Stomach (tissue), 9 donors: ENCODE data around the gene MAP7D3. TPM values are rescaled to one million over a fixed set of nuclear protein-coding genes. Genes with fewer than 3 reads are reported as not detected.
"Not testable (repeated sequence)": the region's sequence is repeated elsewhere in the genome, so short reads cannot be mapped to it uniquely, and the experiment has no call there.

Source experiments
- DNase-seq, 2 donors: peaks; one replicate each; pipeline versions ENCODE4 v3.0.0 to v3.0.0-alpha.2; 2013 to 2019
- H3K27ac ChIP-seq, 5 donors: fragments of 200-600 bp in 4 of 5; sonication (generic) in 4 of 5; one replicate each; pipeline ENCODE4 v1.5.1; 2013 to 2019; ENCODE audit warnings: mild to moderate bottlenecking in 1 of 5, moderate library complexity in 1 of 5
- H3K27me3 ChIP-seq, 3 donors: fragments of 200-600 bp; sonication (generic); one replicate each; pipeline ENCODE4 v1.5.1; 2017 to 2019; ENCODE audit warnings: mixed run types in 1 of 3
- H3K36me3 ChIP-seq, 4 donors: fragments of 200-600 bp; sonication (generic); 1 replicate in 3 of 4; 2 replicates in 1 of 4; pipeline ENCODE4 v1.5.1; 2016 to 2019
- H3K4me1 ChIP-seq, 4 donors: fragments of 200-600 bp; sonication (generic); one replicate each; pipeline ENCODE4 v1.5.1; 2016 to 2019
- H3K4me3 ChIP-seq, 4 donors: fragments of 200-600 bp; sonication (generic) in 3 of 4; one replicate each; pipeline ENCODE4 v1.5.1; 2016 to 2019; ENCODE audit warnings: mild to moderate bottlenecking in 1 of 4
- H3K9me3 ChIP-seq, 4 donors: fragments of 200-600 bp; sonication (generic); one replicate each; pipeline ENCODE4 v1.5.1; 2016 to 2019
- EP300 ChIP-seq: sonication (generic); formaldehyde crosslinking; IDR thresholded peaks from one replicate; pipeline ENCODE4 v1.6.1; 2017; ENCODE audit warnings: antibody characterized with exemption
- POLR2A ChIP-seq, 4 donors: fragments of 450-650 bp; IDR thresholded peaks; one replicate each; pipeline ENCODE4 v1.6.1; 2016; ENCODE audit warnings: antibody characterized with exemption in 4 of 4, control low read depth in 2 of 4, mild to moderate bottlenecking in 1 of 4, moderate library complexity in 1 of 4
- POLR2AphosphoS5 ChIP-seq, 3 donors: sonication (generic); formaldehyde crosslinking; IDR thresholded peaks; one replicate each; pipeline ENCODE4 v1.6.1; 2016; ENCODE audit warnings: antibody characterized with exemption in 3 of 3
- WGBS, 5 donors: extraction: QIAGEN DNeasy Blood & Tissue Kit in 3 of 5; methylation state at CpG; one replicate each; pipeline versions ENCODE4 v1.1.5 to v1.1.7; 2013 to 2018; 5-methylcytosine and 5-hydroxymethylcytosine counted together
- intact Hi-C: fragments of 100-400 bp; cut with DNase I; formaldehyde crosslinking; loops from one replicate; pipeline ENCODE4 v1.15.1; 2023; ENCODE audit warnings: low total_unique reads
- polyA plus RNA-seq, 3 donors: library from polyadenylated mRNA; stranded (reverse); fragments of 200-250 nt; gene quantifications; one replicate each; pipeline ENCODE4 v1.2.3, GENCODE V29; 2013
- total RNA-seq, 5 donors: library from RNA; depleted of rRNA; stranded (reverse); fragments of >200 nt; gene quantifications; one replicate each; pipeline versions ENCODE4 v1.1.0 to v1.2.3, GENCODE V29; 2014 to 2016
- TF ChIP-seq, protein P1 (sequence below), 7 experiments: fragments of 450-650 bp in 4 of 7; fragments of 200-600 bp in 3 of 7; sonication (generic) in 3 of 7; IDR thresholded peaks; one replicate each; pipeline ENCODE4 v1.5.1; 2016 to 2019; ENCODE audit warnings: antibody characterized with exemption in 7 of 7, control low read depth in 2 of 7, mild to moderate bottlenecking in 1 of 7
- donor health status: healthy with polysubstance abuse.
- donor health status: Bipolar disorder and iron deficiency.
- donor health status: healthy.

The MAP7D3 gene
- total and polyA plus RNA-seq, 8 donors: 2.2 to 14.1 (median 5.6) TPM

DNA sequence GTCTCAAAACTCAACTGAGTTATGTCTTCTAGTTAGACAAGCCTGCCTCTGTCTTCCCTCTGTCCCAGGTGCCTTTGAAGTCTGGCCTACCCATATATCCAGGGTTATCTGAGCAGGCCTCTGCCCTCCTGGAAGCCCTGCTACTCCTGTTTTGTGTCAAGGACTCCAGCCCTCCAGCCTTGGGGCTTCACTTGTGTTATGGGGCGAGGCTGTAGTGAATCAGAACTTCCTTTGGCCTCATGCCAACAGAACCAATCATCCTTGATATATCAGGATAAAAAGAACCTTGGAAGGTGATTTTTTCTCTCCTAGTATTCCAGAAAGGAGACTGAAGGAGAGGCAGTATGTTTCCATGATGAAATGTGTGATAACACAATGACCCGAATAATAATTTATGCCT, 40.6 kb upstream of the MAP7D3 start:
- no peak for DNase-seq
- Histone ChIP-seq H3K4me1 (no peaks in the 10 kb centered on the region), H3K36me3 (no peaks in the 10 kb centered on the region), H3K9me3 (no peaks in the 10 kb centered on the region), H3K27ac (no peak overlapping the region), H3K27me3 (peaks cover 0 to 6% (median 0%) of the 10 kb centered on the region in 3 donors), H3K4me3 (no peak overlapping the region)
- TF ChIP-seq EP300: no peak
- no peak for TF ChIP-seq POLR2AphosphoS5 (IDR thresholded peaks at IDR 0.05)
- no peak for TF ChIP-seq POLR2A (IDR thresholded peaks at IDR 0.05)
- TF ChIP-seq, protein P1, sequence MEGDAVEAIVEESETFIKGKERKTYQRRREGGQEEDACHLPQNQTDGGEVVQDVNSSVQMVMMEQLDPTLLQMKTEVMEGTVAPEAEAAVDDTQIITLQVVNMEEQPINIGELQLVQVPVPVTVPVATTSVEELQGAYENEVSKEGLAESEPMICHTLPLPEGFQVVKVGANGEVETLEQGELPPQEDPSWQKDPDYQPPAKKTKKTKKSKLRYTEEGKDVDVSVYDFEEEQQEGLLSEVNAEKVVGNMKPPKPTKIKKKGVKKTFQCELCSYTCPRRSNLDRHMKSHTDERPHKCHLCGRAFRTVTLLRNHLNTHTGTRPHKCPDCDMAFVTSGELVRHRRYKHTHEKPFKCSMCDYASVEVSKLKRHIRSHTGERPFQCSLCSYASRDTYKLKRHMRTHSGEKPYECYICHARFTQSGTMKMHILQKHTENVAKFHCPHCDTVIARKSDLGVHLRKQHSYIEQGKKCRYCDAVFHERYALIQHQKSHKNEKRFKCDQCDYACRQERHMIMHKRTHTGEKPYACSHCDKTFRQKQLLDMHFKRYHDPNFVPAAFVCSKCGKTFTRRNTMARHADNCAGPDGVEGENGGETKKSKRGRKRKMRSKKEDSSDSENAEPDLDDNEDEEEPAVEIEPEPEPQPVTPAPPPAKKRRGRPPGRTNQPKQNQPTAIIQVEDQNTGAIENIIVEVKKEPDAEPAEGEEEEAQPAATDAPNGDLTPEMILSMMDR (IDR thresholded peaks at IDR 0.05): no peak
- intact Hi-C loops: no loop called here
- WGBS, 5 donors: 78 to 92% (median 84%) methylated on average over 2 of the region's 2 CpGs

- H3K4me1 ChIP-seq, H3K9me3 ChIP-seq, H3K27ac ChIP-seq, H3K36me3 ChIP-seq, DNase-seq, H3K4me3 ChIP-seq, intact Hi-C loops, H3K27me3 ChIP-seq: not testable (repeated sequence)
- 70 to 90% (median 82%) methylated on average over 5 of the region's 5 CpGs for WGBS, 5 donors
Observed at GRCh38 chrX:136286375-136286774, 35.2 kb upstream of the MAP7D3 start.

- Histone ChIP-seq H3K4me1 (no peaks in the 10 kb centered on the region), H3K36me3 (no peaks in the 10 kb centered on the region), H3K27ac (no peak overlapping the region), H3K9me3 (no peaks in the 10 kb centered on the region), H3K4me3 (no peak overlapping the region), H3K27me3 (peaks cover 0 to 6% (median 0%) of the 10 kb centered on the region in 3 donors)
- no peak for TF ChIP-seq EP300
- TF ChIP-seq POLR2AphosphoS5 (IDR thresholded peaks at IDR 0.05): no peak
- peak in 1 of 2 donors; percentile 32 for DNase-seq
- intact Hi-C loops: no loop called here
- WGBS, 5 donors: 46 to 78% (median 54%) methylated on average over 3 to 4 of the region's 4 CpGs
Observed at GRCh38 chrX:136275553-136275952, 24.4 kb upstream of the MAP7D3 start.

DNA sequence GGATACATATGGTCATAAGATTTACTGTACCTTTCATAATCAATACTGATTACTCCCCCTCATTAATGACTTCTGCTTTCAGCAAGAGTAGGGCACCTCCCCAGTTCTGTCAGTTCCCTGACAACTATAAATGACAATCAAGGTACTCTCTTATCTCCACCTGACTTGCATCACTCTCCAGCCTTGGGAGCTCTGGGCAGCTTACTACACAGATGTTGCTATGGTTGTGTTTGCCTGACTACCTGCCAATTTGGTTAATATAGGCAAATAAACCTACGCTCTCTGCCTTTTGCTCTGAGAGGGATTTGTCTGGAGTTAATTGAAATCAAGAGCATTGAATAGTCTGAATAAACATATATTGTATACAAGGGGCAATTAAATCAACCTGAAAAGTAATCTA, 22.8 kb upstream of the MAP7D3 start:
- intact Hi-C loops: no loop called here
- WGBS, 5 donors: 37 to 67% (median 47%) methylated on average over 1 of the region's 1 CpG
- no peak for DNase-seq
- TF ChIP-seq POLR2A (IDR thresholded peaks at IDR 0.05) (no peak), EP300 (no peak), POLR2AphosphoS5 (IDR thresholded peaks at IDR 0.05) (no peak)
- TF ChIP-seq, protein P1 (IDR thresholded peaks at IDR 0.05): no peak
- Histone ChIP-seq H3K9me3 (no peaks in the 10 kb centered on the region), H3K27ac (no peak overlapping the region), H3K36me3 (no peaks in the 10 kb centered on the region), H3K27me3 (no peaks in the 10 kb centered on the region), H3K4me1 (no peaks in the 10 kb centered on the region), H3K4me3 (no peak overlapping the region)

GRCh38 chrX:136272325-136272724, 21.1 kb upstream of the MAP7D3 start:
- no peaks in the 10 kb centered on the region for H3K36me3 ChIP-seq
- intact Hi-C loops: no loop called here
- no peaks in the 10 kb centered on the region for H3K27me3 ChIP-seq
- H3K4me3 ChIP-seq: no peak overlapping the region
- no peak for DNase-seq
- no peaks in the 10 kb centered on the region for H3K9me3 ChIP-seq
- TF ChIP-seq EP300 (no peak), POLR2A (IDR thresholded peaks at IDR 0.05) (no peak), POLR2AphosphoS5 (IDR thresholded peaks at IDR 0.05) (no peak)
- TF ChIP-seq, protein P1 (IDR thresholded peaks at IDR 0.05): no peak
- no peaks in the 10 kb centered on the region for H3K4me1 ChIP-seq
- 19 to 54% (median 27%) methylated on average over 1 of the region's 1 CpG for WGBS, 5 donors
- H3K27ac ChIP-seq: no peak overlapping the region
